ENCODE results near the gene AUP1. TPM values are rescaled to one million over a fixed set of nuclear protein-coding genes. Genes with fewer than 3 reads are reported as not detected.

AUP1 gene
- total and polyA plus RNA-seq, 9 of the 15 experiments (the other 6 are each of a cell fraction or from before 2014, with no cell fraction given) = 70.7 to 245 (median 165) TPM

- TF ChIP-seq, protein P1, sequence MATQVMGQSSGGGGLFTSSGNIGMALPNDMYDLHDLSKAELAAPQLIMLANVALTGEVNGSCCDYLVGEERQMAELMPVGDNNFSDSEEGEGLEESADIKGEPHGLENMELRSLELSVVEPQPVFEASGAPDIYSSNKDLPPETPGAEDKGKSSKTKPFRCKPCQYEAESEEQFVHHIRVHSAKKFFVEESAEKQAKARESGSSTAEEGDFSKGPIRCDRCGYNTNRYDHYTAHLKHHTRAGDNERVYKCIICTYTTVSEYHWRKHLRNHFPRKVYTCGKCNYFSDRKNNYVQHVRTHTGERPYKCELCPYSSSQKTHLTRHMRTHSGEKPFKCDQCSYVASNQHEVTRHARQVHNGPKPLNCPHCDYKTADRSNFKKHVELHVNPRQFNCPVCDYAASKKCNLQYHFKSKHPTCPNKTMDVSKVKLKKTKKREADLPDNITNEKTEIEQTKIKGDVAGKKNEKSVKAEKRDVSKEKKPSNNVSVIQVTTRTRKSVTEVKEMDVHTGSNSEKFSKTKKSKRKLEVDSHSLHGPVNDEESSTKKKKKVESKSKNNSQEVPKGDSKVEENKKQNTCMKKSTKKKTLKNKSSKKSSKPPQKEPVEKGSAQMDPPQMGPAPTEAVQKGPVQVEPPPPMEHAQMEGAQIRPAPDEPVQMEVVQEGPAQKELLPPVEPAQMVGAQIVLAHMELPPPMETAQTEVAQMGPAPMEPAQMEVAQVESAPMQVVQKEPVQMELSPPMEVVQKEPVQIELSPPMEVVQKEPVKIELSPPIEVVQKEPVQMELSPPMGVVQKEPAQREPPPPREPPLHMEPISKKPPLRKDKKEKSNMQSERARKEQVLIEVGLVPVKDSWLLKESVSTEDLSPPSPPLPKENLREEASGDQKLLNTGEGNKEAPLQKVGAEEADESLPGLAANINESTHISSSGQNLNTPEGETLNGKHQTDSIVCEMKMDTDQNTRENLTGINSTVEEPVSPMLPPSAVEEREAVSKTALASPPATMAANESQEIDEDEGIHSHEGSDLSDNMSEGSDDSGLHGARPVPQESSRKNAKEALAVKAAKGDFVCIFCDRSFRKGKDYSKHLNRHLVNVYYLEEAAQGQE (IDR thresholded peaks at IDR 0.05; ENCODE audit: borderline replicate concordance) = peak; percentile 81; the same call in 1 of the 2 replicates
- TF ChIP-seq, protein P1 (CRISPR knock-in tag; IDR thresholded peaks at IDR 0.05; ENCODE audit: low read depth) = no peak
- no peak for TF ChIP-seq ZNF778 (CRISPR knock-in tag; IDR thresholded peaks at IDR 0.05)
- 0 out of 2 replicates have a peak, but pooled peaks have one; percentile 24 for TF ChIP-seq SPI1 (IDR thresholded peaks at IDR 0.05; ENCODE audit: borderline replicate concordance, low read depth, low read length)
- TF ChIP-seq, protein P2, sequence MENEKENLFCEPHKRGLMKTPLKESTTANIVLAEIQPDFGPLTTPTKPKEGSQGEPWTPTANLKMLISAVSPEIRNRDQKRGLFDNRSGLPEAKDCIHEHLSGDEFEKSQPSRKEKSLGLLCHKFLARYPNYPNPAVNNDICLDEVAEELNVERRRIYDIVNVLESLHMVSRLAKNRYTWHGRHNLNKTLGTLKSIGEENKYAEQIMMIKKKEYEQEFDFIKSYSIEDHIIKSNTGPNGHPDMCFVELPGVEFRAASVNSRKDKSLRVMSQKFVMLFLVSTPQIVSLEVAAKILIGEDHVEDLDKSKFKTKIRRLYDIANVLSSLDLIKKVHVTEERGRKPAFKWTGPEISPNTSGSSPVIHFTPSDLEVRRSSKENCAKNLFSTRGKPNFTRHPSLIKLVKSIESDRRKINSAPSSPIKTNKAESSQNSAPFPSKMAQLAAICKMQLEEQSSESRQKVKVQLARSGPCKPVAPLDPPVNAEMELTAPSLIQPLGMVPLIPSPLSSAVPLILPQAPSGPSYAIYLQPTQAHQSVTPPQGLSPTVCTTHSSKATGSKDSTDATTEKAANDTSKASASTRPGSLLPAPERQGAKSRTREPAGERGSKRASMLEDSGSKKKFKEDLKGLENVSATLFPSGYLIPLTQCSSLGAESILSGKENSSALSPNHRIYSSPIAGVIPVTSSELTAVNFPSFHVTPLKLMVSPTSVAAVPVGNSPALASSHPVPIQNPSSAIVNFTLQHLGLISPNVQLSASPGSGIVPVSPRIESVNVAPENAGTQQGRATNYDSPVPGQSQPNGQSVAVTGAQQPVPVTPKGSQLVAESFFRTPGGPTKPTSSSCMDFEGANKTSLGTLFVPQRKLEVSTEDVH (IDR thresholded peaks at IDR 0.05; ENCODE audit: low read depth, partially characterized antibody) = peak; percentile 87
- peak; percentile 86 for TF ChIP-seq ZNF263 (CRISPR knock-in tag; IDR thresholded peaks at IDR 0.05; ENCODE audit: borderline replicate concordance)
- TF ChIP-seq CBFB (CRISPR knock-in tag; IDR thresholded peaks at IDR 0.05) = 0 out of 2 replicates have a peak, but pooled peaks have one; percentile 42
- TF ChIP-seq JUN (IDR thresholded peaks at IDR 0.05; ENCODE audit: borderline replicate concordance, low read depth, low read length) = no peak
- TF ChIP-seq JUN (CRISPR knock-in tag; IDR thresholded peaks at IDR 0.05; ENCODE audit: borderline replicate concordance) = no peak
- peak; percentile 68 for TF ChIP-seq PHF20 (IDR thresholded peaks at IDR 0.05; ENCODE audit: partially characterized antibody)
- TF ChIP-seq DIDO1 (tag; IDR thresholded peaks at IDR 0.05; ENCODE audit: low read depth) = peak; percentile 82
- TF ChIP-seq RB1 (IDR thresholded peaks at IDR 0.05; ENCODE audit: low read depth) = peak; percentile 61
- TF ChIP-seq BCOR (IDR thresholded peaks at IDR 0.05) = peak; percentile 65; the same call in 1 of the 2 replicates
- peak; percentile 64 to 72; a peak in 3 of 4 replicates for TF ChIP-seq FOXK2 (conservative IDR thresholded peaks at IDR 0.05 in 1 of 2, IDR thresholded peaks at IDR 0.05 in 1 of 2; ENCODE audit: low read depth in 2 of 2)
- TF ChIP-seq TEAD2 (tag; IDR thresholded peaks at IDR 0.05) = no peak
- peak; percentile 54 for TF ChIP-seq HMGN3 (IDR thresholded peaks at IDR 0.05; ENCODE audit: borderline replicate concordance, extremely low read depth, insufficient read length, low read depth, low read length)
- no peak for TF ChIP-seq ZNF134 (CRISPR knock-in tag; conservative IDR thresholded peaks at IDR 0.05)
- 0 out of 2 replicates have a peak, but pooled peaks have one; percentile 24 for TF ChIP-seq ZEB2 (IDR thresholded peaks at IDR 0.05)
Measured at GRCh38 chr2:74482801-74483674, 46.5 kb downstream of the AUP1 start, which contains the start of the genes CCDC142 and TTC31 (continued).

Data from K562 (cell line).